ENCODE data around the gene STT3B. TPM values are rescaled to one million over a fixed set of nuclear protein-coding genes. Genes with fewer than 3 reads are reported as not detected.

The STT3B gene
- 160 and 205 TPM in 2 replicates for total RNA-seq (2016; rRNA removed; fragmentation: Illumina TruSeq; extraction: Trizol)
- total RNA-seq (2016; cell fraction: cytosol; rRNA removed; fragmentation: Illumina TruSeq; extraction: Trizol; ENCODE audit: low read depth): 106 and 107 TPM in 2 replicates
- total RNA-seq (2016; cell fraction: insoluble cytoplasmic fraction; rRNA removed; fragmentation: Illumina TruSeq; extraction: Trizol): 157 and 195 TPM in 2 replicates
- 71.4 and 88.4 TPM in 2 replicates for total RNA-seq (2016; cell fraction: membrane; rRNA removed; fragmentation: Illumina TruSeq; extraction: Trizol)
- 201 and 264 TPM in 2 replicates for total RNA-seq (2016; cell fraction: nucleus; rRNA removed; fragmentation: Illumina TruSeq; extraction: Trizol)
- 73.6 and 85.0 TPM in 2 replicates for polyA plus RNA-seq (2011; rRNA removed)
- 39.4 and 56.2 TPM in 2 replicates for polyA plus RNA-seq (2011; cell fraction: cytosol; rRNA removed)
- polyA plus RNA-seq (2011; cell fraction: nucleus; rRNA removed): 29.8 and 34.6 TPM in 2 replicates
- 70.0 and 96.2 TPM in 2 replicates for polyA plus RNA-seq (2012)
- 15.6 and 15.8 TPM in 2 replicates for polyA plus RNA-seq (2016; cell fraction: cytosol; fragmentation: Illumina TruSeq; extraction: Trizol; ENCODE audit: low read depth)
- 107 and 116 TPM in 2 replicates for polyA plus RNA-seq (2016; cell fraction: insoluble cytoplasmic fraction; fragmentation: Illumina TruSeq; extraction: Trizol; ENCODE audit: low read depth)
- 37.8 and 48.6 TPM in 2 replicates for polyA plus RNA-seq (2016; cell fraction: membrane; fragmentation: Illumina TruSeq; extraction: Trizol; ENCODE audit: low read depth)
- 192 and 216 TPM in 2 replicates for polyA plus RNA-seq (2016; cell fraction: nucleus; fragmentation: Illumina TruSeq; extraction: Trizol; ENCODE audit: insufficient read depth, low read depth)
- 83.7 and 110 TPM in 2 replicates for polyA minus RNA-seq (2011; rRNA and poly(A)+ RNA removed; ENCODE audit: low replicate concordance)
- 109 and 110 TPM in 2 replicates for polyA minus RNA-seq (2011; cell fraction: cytosol; rRNA and poly(A)+ RNA removed)
- 136 and 160 TPM in 2 replicates for polyA minus RNA-seq (2011; cell fraction: nucleus; rRNA and poly(A)+ RNA removed)
- Bru-seq, nascent RNA: percentile 96 among the genes with signal in this experiment
- percentile 88 among the genes with signal in this experiment for BruChase-seq, experiment 1, labeled RNA remaining after a 6-hour chase
- percentile 89 among the genes with signal in this experiment for BruChase-seq, experiment 2, labeled RNA remaining after a 2-hour chase
- long read RNA-seq, experiment 1, full-length matches to known transcripts: 7 of 24 reads
- long read RNA-seq, experiment 1, partial matches to known transcripts: 11 of 24 reads
- long read RNA-seq, experiment 1, other reads (novel, unspliced or antisense): 6 of 24 reads
- long read RNA-seq, experiment 2, full-length matches to known transcripts: 44 of 201 reads
- long read RNA-seq, experiment 2, partial matches to known transcripts: 135 of 201 reads
- long read RNA-seq, experiment 2, other reads (novel, unspliced or antisense): 22 of 201 reads

DNA sequence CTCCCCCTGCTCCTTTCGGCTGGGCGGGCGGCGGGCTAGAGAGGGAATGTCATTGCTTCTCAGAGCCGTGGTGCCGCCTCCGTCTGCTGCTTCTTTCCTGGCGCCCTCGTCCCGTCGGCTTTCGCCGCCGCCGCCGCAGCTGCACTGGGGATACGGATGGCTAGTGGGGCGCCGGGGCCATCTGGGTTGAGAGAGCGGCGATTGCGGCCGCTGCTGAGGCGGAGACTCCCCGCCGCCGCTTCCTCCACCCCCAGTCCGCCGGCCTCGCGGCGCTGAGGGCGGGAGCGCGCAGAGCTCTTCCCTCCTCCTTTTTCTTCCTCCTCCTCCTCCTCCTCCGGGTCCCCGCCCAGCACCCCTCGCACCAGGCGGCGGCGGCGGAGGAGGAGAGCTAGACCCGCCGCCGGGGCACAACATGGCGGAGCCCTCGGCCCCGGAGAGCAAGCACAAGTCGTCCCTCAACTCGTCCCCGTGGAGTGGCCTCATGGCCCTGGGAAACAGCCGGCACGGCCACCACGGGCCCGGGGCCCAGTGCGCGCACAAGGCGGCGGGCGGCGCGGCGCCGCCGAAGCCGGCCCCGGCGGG is at the start of gene STT3B:
TSS of gene STT3B (plus strand) at position 339 of the 582 bp plus-strand sequence. CDS start at position 413, 74 bp downstream.
- ChIA-PET POLR2A (interaction anchor here (0.7 to 2.8 kb wide), 34 partner anchors 9 to 926 kb away, joined by 3 to 19 read pairs (median 4); partner anchors contain the start of gene TGFBR2), CTCF (ENCODE audit: low intra/inter-chr PET ratio, low total read pairs) (no interaction called here)
- Histone ChIP-seq H3K4me2 (ENCODE audit: low read depth, low read length) (peak within 1 kb of the TSS; percentile 88), H3K36me3 (replicated peaks in 1 of 2; ENCODE audit: control insufficient read depth in 1 of 2, insufficient read depth in 2 of 2, low read length in 2 of 2) (no peaks in the 10 kb centered on the region), H3K27me3 (ENCODE audit: control insufficient read depth in 1 of 2, insufficient read depth in 2 of 2, low read length in 2 of 2) (no peaks in the 10 kb centered on the region; a peak in 1 of 5 replicates), H3K9me3 (ENCODE audit: low read length) (no peaks in the 10 kb centered on the region), H3K4me3 (replicated peaks in 1 of 3; ENCODE audit: insufficient read depth in 1 of 3, low read depth in 2 of 3, low read length in 3 of 3) (peak within 1 kb of the TSS; percentile 91 to 97 (median 91)), H3K79me2 (ENCODE audit: insufficient read depth, low read length) (peaks cover 60% of the 10 kb centered on the region), H3K4me1 (ENCODE audit: insufficient read depth, low read length) (peaks cover 33% of the 10 kb centered on the region), H3K9ac (ENCODE audit: insufficient read depth, low read depth, low read length) (peak within 1 kb of the TSS; percentile 88), H2AFZ (ENCODE audit: low read length) (no peak within 1 kb of the TSS), H3K27ac (ENCODE audit: extremely low read length, insufficient read depth, low read length) (peak within 1 kb of the TSS; percentile 99), H4K20me1 (ENCODE audit: insufficient read depth, low read length) (peaks cover 35% of the 10 kb centered on the region)
- peak; percentile 63 for ATAC-seq
- intact Hi-C loops (cut with micrococcal nuclease; ENCODE audit: unreplicated experiment): loop anchor here (2.0 to 10.0 kb wide), 4 partner anchors 155 to 574 kb away; partner anchors contain the start of gene GPD1L
- in situ Hi-C loops (cut with HindIII; ENCODE audit: extremely low pct_ligation_motif_present, low pct_unique_long_range_greater_than_20kb): no loop called here
- BruUV-seq (replicated peaks): no TSS peak
- 3% methylated on average over 19 of the region's 68 CpGs for WGBS (ENCODE audit: low lambda C conversion rate)
- DNase-seq (ENCODE audit: low spot score): peak; percentile 62
- no peak for FAIRE-seq
- TF ChIP-seq EHMT2 (IDR thresholded peaks at IDR 0.05; ENCODE audit: borderline replicate concordance, low read depth, low read length) (no peak), ZNF451 (CRISPR knock-in tag; IDR thresholded peaks at IDR 0.05) (0 out of 2 replicates have a peak, but pooled peaks have one; percentile 18), KIAA2018 (CRISPR knock-in tag; IDR thresholded peaks at IDR 0.05; ENCODE audit: borderline replicate concordance) (no peak), MIXL1 (CRISPR knock-in tag; IDR thresholded peaks at IDR 0.05) (no peak), KLF6 (CRISPR knock-in tag; IDR thresholded peaks at IDR 0.05) (peak; percentile 71; the same call in 1 of the 2 replicates), ZNF354B (CRISPR knock-in tag; IDR thresholded peaks at IDR 0.05) (no peak), GABPB1 (CRISPR knock-in tag; IDR thresholded peaks at IDR 0.05) (peak; percentile 68)
- TF ChIP-seq, protein P1, sequence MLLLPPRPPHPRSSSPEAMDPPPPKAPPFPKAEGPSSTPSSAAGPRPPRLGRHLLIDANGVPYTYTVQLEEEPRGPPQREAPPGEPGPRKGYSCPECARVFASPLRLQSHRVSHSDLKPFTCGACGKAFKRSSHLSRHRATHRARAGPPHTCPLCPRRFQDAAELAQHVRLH (CRISPR knock-in tag; IDR thresholded peaks at IDR 0.05; ENCODE audit: borderline replicate concordance, low read depth): peak; percentile 16
